HEK293 (cell line): ENCODE measurements around the gene TOMM40L.

Source experiments
- CTCF ChIA-PET: fragments of 350-600 bp; formaldehyde crosslinking; extraction: SDS; loops from one replicate; lab custom pipeline; 2021; ENCODE audit warnings: antibody characterized with exemption; lab: Yijun Ruan, JAX
- POLR2A ChIA-PET: fragments of 300-600 bp; formaldehyde crosslinking; extraction: SDS; loops from one replicate; lab custom pipeline; 2020; ENCODE audit warnings: antibody characterized with exemption, inconsistent platforms; lab: Yijun Ruan, JAX
- H3K27ac ChIP-seq: fragments of 200-500 bp; sonication (Bioruptor generic); 2 replicates; pipeline ENCODE4 v1.5.1; 2014; ENCODE audit warnings: low read depth, low read length, control low read depth, inconsistent platforms; ENCODE audit errors: extremely low read depth
- H3K36me3 ChIP-seq, 2 experiments: fragments of 200-500 bp in 1 of 2; sonication (Bioruptor generic) in 1 of 2; 1 replicate in 1 of 2; 2 replicates in 1 of 2; pipeline ENCODE4 v1.5.1; 2014 to 2017; ENCODE audit warnings: inconsistent platforms in 2 of 2, low read length in 2 of 2; ENCODE audit not compliant: control insufficient read depth in 2 of 2, insufficient read depth in 1 of 2
- H3K4me1 ChIP-seq: fragments of 200-500 bp; sonication (Bioruptor generic); 2 replicates; pipeline ENCODE4 v1.5.1; 2014; ENCODE audit warnings: mild to moderate bottlenecking, low read length, inconsistent platforms; ENCODE audit not compliant: control insufficient read depth, insufficient read depth
- H3K4me3 ChIP-seq: 2 replicates; pipeline ENCODE4 v1.5.1; 2011; ENCODE audit warnings: low read depth, mild to moderate bottlenecking, control low read depth, low read length, moderate library complexity
- H3K9me3 ChIP-seq: fragments of 200-500 bp; sonication (Bioruptor generic); 2 replicates; pipeline ENCODE4 v1.5.1; 2014; ENCODE audit warnings: low read depth, low read length, inconsistent platforms; ENCODE audit not compliant: control insufficient read depth, insufficient read depth
- CTCF ChIP-seq: fragments of 450-650 bp; formaldehyde crosslinking; IDR thresholded peaks from 2 replicates; pipeline ENCODE4 v1.5.1; 2016; ENCODE audit warnings: missing biosample characterization, missing genetic modification characterization
- KLF7 ChIP-seq: fragments of 450-650 bp; formaldehyde crosslinking; IDR thresholded peaks from 2 replicates; pipeline ENCODE4 v1.5.1; 2016; ENCODE audit warnings: missing biosample characterization, missing genetic modification characterization, borderline replicate concordance
- TCF7L2 ChIP-seq: IDR thresholded peaks from 2 replicates; pipeline ENCODE4 v1.6.1; 2011; ENCODE audit warnings: low read depth, mild to moderate bottlenecking, inconsistent platforms, low read length, moderate library complexity, borderline replicate concordance
- ZBTB21 ChIP-seq: fragments of 450-650 bp; formaldehyde crosslinking; IDR thresholded peaks from 2 replicates; pipeline ENCODE4 v1.5.1; 2017; ENCODE audit warnings: missing biosample characterization, missing genetic modification characterization
- ZNF148 ChIP-seq: fragments of 450-650 bp; formaldehyde crosslinking; IDR thresholded peaks from 2 replicates; pipeline ENCODE4 v1.5.0; 2017; ENCODE audit warnings: missing biosample characterization, missing genetic modification characterization, borderline replicate concordance
- ZNF24 ChIP-seq: fragments of 450-650 bp; formaldehyde crosslinking; IDR thresholded peaks from 2 replicates; pipeline ENCODE4 v1.5.1; 2016; ENCODE audit warnings: missing biosample characterization, missing genetic modification characterization
- ZNF274 ChIP-seq, 2 experiments: fragments of 200-500 bp in 1 of 2; fragments of 450-650 bp in 1 of 2; sonication (Bioruptor generic) in 1 of 2; formaldehyde crosslinking in 1 of 2; IDR thresholded peaks; 2 replicates each; pipeline versions ENCODE4 v1.5.1 to v1.6.1; 2014 to 2016; ENCODE audit warnings: borderline replicate concordance in 1 of 2, inconsistent platforms in 1 of 2, low read length in 1 of 2, missing biosample characterization in 1 of 2, missing genetic modification characterization in 1 of 2
- ZNF324 ChIP-seq: fragments of 450-650 bp; formaldehyde crosslinking; IDR thresholded peaks from 2 replicates; pipeline ENCODE4 v1.5.1; 2016; ENCODE audit warnings: missing biosample characterization, missing genetic modification characterization
- ZNF354C ChIP-seq: fragments of 450-650 bp; formaldehyde crosslinking; IDR thresholded peaks from 2 replicates; pipeline ENCODE4 v1.5.1; 2016; ENCODE audit warnings: missing biosample characterization, missing genetic modification characterization, low read depth, borderline replicate concordance
- ZNF654 ChIP-seq: fragments of 450-650 bp; formaldehyde crosslinking; IDR thresholded peaks from 2 replicates; pipeline ENCODE4 v1.5.1; 2016; ENCODE audit warnings: low read depth, missing biosample characterization, missing genetic modification characterization
- ZNF664 ChIP-seq: fragments of 450-650 bp; formaldehyde crosslinking; IDR thresholded peaks from 2 replicates; pipeline ENCODE4 v1.5.1; 2016; ENCODE audit warnings: missing biosample characterization, missing genetic modification characterization
- ZNF701 ChIP-seq: fragments of 450-650 bp; formaldehyde crosslinking; IDR thresholded peaks from 2 replicates; pipeline ENCODE4 v1.5.1; 2016; ENCODE audit warnings: missing biosample characterization, missing genetic modification characterization
- ZSCAN5A ChIP-seq: fragments of 450-650 bp; formaldehyde crosslinking; IDR thresholded peaks from 2 replicates; pipeline ENCODE4 v1.5.1; 2016; ENCODE audit warnings: missing biosample characterization, missing genetic modification characterization
- TF ChIP-seq, protein P1 (sequence below): fragments of 450-650 bp; formaldehyde crosslinking; IDR thresholded peaks from 2 replicates; pipeline ENCODE4 v1.5.1; 2016; ENCODE audit warnings: missing biosample characterization, missing genetic modification characterization
- TF ChIP-seq, protein P2 (sequence below): fragments of 450-650 bp; formaldehyde crosslinking; IDR thresholded peaks from 2 replicates; pipeline ENCODE4 v1.5.1; 2016; ENCODE audit warnings: missing biosample characterization, missing genetic modification characterization, borderline replicate concordance
- TF ChIP-seq, protein P3 (sequence below): fragments of 450-650 bp; formaldehyde crosslinking; IDR thresholded peaks from 2 replicates; pipeline ENCODE4 v1.5.1; 2016; ENCODE audit warnings: missing biosample characterization, missing genetic modification characterization
- TF ChIP-seq, protein P4 (sequence below): fragments of 450-650 bp; formaldehyde crosslinking; IDR thresholded peaks from 2 replicates; pipeline ENCODE4 v1.5.1; 2016; ENCODE audit warnings: missing biosample characterization, missing genetic modification characterization

Gene TOMM40L

GRCh38 chr1:161229896-161230295 is 4.0 kb downstream of the TOMM40L start:
- Histone ChIP-seq H3K36me3 (peaks cover 0 to 33% of the 10 kb centered on the region in 2 experiments; a peak in 1 of 3 replicates), H3K9me3 (no peaks in the 10 kb centered on the region), H3K27ac (no peak overlapping the region), H3K4me3 (no peak overlapping the region)
- CTCF ChIA-PET = interaction anchor here (0.5 to 9.7 kb wide), 12 partner anchors 10 to 512 kb away, joined by 3 to 146 read pairs (median 5); partner anchors contain the start of gene NR1I3
- TF ChIP-seq CTCF (tag by site-specific recombination) (no peak), KLF7 (tag by site-specific recombination) (no peak), TCF7L2 (no peak), ZNF24 (tag by site-specific recombination) (no peak), ZNF664 (tag by site-specific recombination) (no peak), ZNF654 (tag by site-specific recombination) (no peak), ZNF701 (tag by site-specific recombination) (no peak), ZSCAN5A (tag by site-specific recombination) (no peak), ZNF148 (tag by site-specific recombination) (no peak), ZNF324 (no peak), ZBTB21 (no peak), ZNF354C (tag by site-specific recombination) (no peak), ZNF274 (IDR thresholded peaks at IDR 0.05; ENCODE audit: low read length) (no peak), ZNF274 (tag by site-specific recombination; IDR thresholded peaks at IDR 0.05; ENCODE audit: borderline replicate concordance) (no peak)
- TF ChIP-seq, protein P1, sequence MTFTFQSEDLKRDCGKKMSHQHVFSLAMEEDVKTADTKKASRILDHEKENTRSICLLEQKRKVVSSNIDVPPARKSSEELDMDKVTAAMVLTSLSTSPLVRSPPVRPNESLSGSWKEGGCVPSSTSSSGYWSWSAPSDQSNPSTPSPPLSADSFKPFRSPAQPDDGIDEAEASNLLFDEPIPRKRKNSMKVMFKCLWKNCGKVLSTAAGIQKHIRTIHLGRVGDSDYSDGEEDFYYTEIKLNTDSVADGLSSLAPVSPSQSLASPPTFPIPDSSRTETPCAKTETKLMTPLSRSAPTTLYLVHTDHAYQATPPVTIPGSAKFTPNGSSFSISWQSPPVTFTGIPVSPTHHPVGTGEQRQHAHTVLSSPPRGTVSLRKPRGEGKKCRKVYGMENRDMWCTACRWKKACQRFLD (tag by site-specific recombination) = no peak
- TF ChIP-seq, protein P2, sequence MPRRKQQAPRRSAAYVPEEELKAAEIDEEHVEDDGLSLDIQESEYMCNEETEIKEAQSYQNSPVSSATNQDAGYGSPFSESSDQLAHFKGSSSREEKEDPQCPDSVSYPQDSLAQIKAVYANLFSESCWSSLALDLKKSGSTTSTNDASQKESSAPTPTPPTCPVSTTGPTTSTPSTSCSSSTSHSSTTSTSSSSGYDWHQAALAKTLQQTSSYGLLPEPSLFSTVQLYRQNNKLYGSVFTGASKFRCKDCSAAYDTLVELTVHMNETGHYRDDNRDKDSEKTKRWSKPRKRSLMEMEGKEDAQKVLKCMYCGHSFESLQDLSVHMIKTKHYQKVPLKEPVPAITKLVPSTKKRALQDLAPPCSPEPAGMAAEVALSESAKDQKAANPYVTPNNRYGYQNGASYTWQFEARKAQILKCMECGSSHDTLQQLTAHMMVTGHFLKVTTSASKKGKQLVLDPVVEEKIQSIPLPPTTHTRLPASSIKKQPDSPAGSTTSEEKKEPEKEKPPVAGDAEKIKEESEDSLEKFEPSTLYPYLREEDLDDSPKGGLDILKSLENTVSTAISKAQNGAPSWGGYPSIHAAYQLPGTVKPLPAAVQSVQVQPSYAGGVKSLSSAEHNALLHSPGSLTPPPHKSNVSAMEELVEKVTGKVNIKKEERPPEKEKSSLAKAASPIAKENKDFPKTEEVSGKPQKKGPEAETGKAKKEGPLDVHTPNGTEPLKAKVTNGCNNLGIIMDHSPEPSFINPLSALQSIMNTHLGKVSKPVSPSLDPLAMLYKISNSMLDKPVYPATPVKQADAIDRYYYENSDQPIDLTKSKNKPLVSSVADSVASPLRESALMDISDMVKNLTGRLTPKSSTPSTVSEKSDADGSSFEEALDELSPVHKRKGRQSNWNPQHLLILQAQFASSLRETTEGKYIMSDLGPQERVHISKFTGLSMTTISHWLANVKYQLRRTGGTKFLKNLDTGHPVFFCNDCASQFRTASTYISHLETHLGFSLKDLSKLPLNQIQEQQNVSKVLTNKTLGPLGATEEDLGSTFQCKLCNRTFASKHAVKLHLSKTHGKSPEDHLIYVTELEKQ (tag by site-specific recombination) = no peak
- TF ChIP-seq, protein P3, sequence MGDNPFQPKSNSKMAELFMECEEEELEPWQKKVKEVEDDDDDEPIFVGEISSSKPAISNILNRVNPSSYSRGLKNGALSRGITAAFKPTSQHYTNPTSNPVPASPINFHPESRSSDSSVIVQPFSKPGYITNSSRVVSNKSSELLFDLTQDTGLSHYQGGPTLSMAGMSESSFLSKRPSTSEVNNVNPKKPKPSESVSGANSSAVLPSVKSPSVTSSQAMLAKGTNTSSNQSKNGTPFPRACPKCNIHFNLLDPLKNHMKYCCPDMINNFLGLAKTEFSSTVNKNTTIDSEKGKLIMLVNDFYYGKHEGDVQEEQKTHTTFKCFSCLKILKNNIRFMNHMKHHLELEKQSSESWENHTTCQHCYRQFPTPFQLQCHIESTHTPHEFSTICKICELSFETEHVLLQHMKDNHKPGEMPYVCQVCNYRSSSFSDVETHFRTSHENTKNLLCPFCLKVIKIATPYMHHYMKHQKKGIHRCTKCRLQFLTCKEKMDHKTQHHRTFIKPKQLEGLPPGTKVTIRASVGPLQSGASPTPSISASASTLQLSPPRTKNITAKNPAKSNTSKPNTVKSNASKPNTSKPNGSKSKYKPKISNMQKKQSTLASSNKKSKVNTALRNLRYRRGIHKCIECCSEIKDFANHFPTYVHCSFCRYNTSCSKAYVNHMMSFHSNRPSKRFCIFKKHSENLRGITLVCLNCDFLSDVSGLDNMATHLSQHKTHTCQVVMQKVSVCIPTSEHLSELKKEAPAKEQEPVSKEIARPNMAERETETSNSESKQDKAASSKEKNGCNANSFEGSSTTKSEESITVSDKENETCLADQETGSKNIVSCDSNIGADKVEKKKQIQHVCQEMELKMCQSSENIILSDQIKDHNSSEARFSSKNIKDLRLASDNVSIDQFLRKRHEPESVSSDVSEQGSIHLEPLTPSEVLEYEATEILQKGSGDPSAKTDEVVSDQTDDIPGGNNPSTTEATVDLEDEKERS = no peak
- TF ChIP-seq, protein P4, sequence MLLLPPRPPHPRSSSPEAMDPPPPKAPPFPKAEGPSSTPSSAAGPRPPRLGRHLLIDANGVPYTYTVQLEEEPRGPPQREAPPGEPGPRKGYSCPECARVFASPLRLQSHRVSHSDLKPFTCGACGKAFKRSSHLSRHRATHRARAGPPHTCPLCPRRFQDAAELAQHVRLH (tag by site-specific recombination) = no peak
- TF ChIP-seq, all 188 proteins: peak for 0
- H3K4me1 ChIP-seq = peaks cover 4% of the 10 kb centered on the region; the same call in 1 of the 2 replicates
- POLR2A ChIA-PET = interaction anchor here (1.4 kb wide), 1 partner anchor 60 kb away, joined by 3 read pairs; no protein-coding TSS in a partner anchor
